ENCODE results near the gene CREBL2.

Gene CREBL2

DNA sequence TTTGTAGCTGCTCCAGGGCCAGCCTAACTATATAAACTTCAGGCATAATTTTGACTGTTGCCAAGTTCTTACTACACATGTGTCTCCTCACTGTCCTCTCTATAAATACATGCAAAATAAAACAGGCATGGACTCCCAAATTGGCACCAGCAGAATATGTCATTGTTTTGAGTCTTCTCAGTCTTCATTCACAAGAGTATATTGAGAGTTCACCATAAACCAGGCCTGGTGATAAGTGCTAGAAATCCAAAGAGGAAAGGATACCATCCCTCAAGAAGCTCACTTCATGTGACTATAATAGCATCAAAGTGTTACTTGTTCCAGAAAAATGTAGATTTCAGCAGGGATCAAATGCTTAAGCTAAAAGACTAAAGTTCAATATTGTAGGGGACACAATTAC, 70.6 kb downstream of the CREBL2 start:
- DNase-seq: no peak

- no peak for DNase-seq
Observed at GRCh38 chr12:12683136-12683697, 71.5 kb downstream of the CREBL2 start.

- no peak for DNase-seq
Observed at GRCh38 chr12:12683725-12684124, 72.0 kb downstream of the CREBL2 start.

DNA sequence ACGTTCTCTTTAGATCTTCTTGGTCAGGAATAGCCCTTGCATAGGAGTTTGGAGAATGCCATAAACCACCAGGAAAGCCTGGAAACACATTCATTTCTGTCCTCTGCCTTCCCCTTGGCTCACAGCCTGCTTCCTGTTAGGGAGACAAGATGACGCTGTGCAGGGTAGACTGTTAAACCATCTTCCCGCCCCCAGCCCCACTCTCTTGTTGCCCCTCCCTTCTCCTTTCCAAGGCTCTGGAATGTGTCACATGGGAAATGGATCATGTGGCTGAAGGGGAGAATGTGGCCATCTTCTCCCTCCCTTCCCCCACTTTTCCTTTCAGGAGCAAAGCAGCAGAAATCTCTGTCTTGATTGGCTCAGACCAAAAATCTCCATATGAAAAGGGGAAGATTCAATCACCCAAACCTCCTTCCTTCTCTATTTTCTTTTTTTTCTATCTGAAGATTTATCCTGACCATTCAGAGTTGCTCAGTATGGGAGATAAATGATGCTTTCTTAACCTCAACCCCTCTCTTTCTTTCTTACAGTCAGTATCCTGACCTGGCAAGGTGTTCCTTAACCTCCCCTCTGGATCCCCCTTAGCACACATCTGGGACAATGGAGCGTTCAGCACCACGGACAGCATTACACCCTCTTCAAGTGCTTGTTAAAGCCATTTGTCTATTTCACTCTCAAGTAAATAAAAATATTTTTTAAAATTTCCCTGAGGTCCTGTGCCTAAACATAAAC, 72.9 kb downstream of the CREBL2 start:
- DNase-seq: peak; percentile 41

- no peak for DNase-seq
Observed at GRCh38 chr12:12685305-12685704, 73.6 kb downstream of the CREBL2 start.

DNA sequence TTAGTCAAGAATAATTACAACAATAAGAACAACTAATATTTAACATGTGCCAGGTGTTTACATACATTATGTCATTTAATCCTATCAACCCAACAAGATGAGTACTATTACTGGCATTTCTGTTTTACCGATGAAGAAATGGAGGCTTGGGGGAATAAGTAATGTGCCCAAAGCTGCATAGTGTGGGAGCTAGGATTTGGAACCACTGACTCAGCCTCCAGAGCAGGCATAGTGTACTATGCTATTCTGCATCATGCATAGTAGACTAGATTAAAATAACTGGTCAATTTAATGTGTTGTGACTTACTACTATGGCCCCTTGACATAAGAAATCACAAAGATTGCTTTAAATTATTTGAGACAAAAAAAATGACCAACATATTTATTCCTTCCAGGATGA, 74.8 kb downstream of the CREBL2 start:
- DNase-seq: no peak

DNA sequence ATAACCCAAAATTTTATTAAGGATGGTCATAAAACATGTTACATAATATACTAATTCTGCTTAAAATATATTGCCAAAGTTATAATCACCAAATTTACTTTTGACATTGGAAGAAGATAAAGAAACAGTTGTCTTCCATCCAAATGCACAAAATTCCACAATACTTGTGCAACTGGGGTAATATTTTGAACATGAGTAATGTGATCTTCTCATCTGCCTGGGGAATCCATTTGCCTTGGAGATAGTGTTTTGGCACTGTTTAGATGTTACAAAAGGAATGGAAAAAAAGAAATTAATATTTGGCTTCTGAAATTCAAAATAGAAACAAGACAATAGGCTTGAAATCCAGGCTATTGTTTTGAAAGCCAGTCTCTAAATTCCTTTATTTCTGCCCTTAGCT, 75.2 kb downstream of the CREBL2 start:
- DNase-seq: no peak

DNA sequence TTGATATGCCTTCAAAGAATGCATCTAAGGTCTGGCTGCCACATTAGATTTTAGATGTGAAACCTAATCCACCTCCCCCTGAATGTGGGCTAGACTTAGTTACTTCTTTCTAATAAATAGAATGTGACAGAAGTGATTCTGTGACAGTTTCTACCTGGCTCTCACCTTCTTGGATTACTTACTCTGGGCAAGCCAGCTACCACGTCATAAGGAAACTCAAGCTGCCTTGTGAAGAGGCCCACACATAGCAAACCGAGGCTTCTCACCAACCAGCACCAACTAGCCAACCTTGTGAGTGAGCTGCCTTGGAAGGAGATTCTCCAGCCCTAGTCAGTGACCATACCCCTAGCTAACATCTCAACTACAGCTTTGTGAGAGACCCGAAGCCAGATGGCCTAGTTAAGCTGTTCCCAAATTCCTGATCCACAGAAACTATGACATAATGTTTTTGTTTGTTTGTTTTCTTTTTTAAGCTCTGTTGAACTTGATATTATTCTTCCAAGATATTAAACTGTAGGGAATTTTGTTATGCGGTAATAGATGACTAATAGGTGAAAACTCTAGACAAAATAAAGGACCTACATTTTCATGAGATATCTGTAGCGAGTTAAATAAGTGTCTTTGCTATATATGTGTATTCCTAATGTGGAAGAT, 78.1 kb downstream of the CREBL2 start:
- DNase-seq: no peak

DNA sequence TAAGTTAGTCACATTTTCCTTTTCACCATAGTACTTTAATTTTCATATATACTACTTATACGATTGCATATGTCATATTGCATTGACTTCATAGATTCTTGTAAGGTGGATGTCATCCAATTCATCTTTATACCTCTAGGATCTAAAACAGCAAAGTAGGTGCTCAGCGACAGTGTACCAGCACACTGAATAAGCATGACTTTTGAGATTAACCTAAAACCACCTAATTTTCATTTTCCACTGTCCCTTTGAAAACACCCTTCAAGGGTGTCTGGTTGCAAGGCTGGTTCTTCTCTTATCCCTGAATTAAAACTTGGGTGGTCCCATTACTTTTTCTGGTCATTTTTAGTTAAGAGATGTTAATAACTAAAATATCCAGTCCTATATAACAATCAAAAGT, 79.9 kb downstream of the CREBL2 start:
- no peak for DNase-seq

GRCh38 chr12:12693111-12693671, 81.5 kb downstream of the CREBL2 start:
- DNase-seq: no peak

Data from SHP77 treated with DMSO at 0.1 percent for 48 hours (cell line).